IPS-15b (cell line): ENCODE measurements around the gene QTRT2.

ENCODE experiments used
- H3K27me3 ChIP-seq: one replicate; pipeline ENCODE4 v1.6.1; 2013; ENCODE audit warnings: low read length; ENCODE audit not compliant: control insufficient read depth, insufficient read depth
- H3K36me3 ChIP-seq: one replicate; pipeline ENCODE4 v1.6.1; 2013; ENCODE audit warnings: low read length; ENCODE audit not compliant: control insufficient read depth, insufficient read depth
- H3K4me1 ChIP-seq: one replicate; pipeline ENCODE4 v1.6.1; 2013; ENCODE audit warnings: mild to moderate bottlenecking, low read length; ENCODE audit not compliant: control insufficient read depth, insufficient read depth
- H3K4me3 ChIP-seq: one replicate; pipeline ENCODE4 v1.5.1; 2013; ENCODE audit warnings: low read depth, low read length
- H3K9ac ChIP-seq: one replicate; pipeline ENCODE4 v1.6.1; 2013; ENCODE audit warnings: low read depth, mild to moderate bottlenecking, low read length
- H3K9me3 ChIP-seq: one replicate; pipeline ENCODE4 v1.6.1; 2013; ENCODE audit warnings: mild to moderate bottlenecking, low read length; ENCODE audit not compliant: control insufficient read depth, insufficient read depth

Gene QTRT2

DNA sequence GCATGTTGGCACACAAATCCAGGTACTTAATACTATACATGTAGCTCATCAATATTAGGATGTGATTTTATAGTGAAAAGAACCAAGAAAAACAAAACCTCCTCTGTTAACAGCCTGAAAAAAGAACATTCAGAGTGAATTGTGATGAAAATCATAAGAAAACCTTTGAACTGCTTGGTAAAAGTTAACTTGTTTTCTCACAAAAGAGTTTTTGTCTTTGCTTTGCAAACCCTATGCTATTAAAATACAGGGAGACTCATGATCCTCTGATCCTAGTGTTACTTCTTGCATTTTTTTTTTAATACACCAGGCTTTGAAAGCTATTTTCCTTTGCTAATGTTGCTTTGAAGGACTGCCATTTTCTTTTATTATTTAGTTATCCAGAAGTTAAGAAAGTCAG, 23.7 kb downstream of the QTRT2 start:
- peaks cover 23% of the 10 kb centered on the region for H3K36me3 ChIP-seq
- H3K9me3 ChIP-seq, result no peaks in the 10 kb centered on the region
- H3K9ac ChIP-seq, result no peak overlapping the region
- H3K27me3 ChIP-seq, result no peaks in the 10 kb centered on the region
- H3K4me3 ChIP-seq, result no peak overlapping the region
- no peaks in the 10 kb centered on the region for H3K4me1 ChIP-seq

GRCh38 chr3:114081037-114081436, 24.5 kb downstream of the QTRT2 start:
- H3K9me3 ChIP-seq, result no peaks in the 10 kb centered on the region
- no peak overlapping the region for H3K4me3 ChIP-seq
- no peaks in the 10 kb centered on the region for H3K27me3 ChIP-seq
- no peaks in the 10 kb centered on the region for H3K4me1 ChIP-seq
- no peak overlapping the region for H3K9ac ChIP-seq
- H3K36me3 ChIP-seq, result peaks cover 25% of the 10 kb centered on the region

DNA sequence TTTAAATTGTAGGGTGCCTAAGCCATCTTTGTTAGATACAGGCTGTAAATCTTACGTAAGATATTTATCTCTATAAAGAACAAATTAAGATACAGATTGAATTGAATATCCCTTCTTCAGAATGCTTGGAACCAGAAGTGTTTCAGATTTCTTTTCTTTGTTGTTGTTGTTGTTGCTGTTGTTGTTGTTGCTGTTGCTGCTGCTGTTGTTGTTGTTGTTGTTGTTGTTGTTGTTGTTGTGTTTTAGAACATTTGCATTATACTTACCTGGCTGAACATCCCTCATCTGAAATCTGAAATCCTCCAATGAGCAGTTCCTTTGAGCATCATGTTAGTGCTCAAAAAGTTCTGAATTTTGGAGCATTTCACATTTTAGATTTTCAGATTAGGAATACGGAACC, 26.6 kb downstream of the QTRT2 start:
- Histone ChIP-seq H3K4me3 (no peak overlapping the region), H3K9ac (no peak overlapping the region), H3K4me1 (no peaks in the 10 kb centered on the region), H3K27me3 (no peaks in the 10 kb centered on the region), H3K9me3 (no peaks in the 10 kb centered on the region), H3K36me3 (peaks cover 11% of the 10 kb centered on the region)

- Histone ChIP-seq H3K4me3 (no peak overlapping the region), H3K9me3 (no peaks in the 10 kb centered on the region), H3K9ac (no peak overlapping the region), H3K4me1 (peaks cover 2% of the 10 kb centered on the region), H3K36me3 (peaks cover 6% of the 10 kb centered on the region), H3K27me3 (no peaks in the 10 kb centered on the region)
These were observed 29.8 kb downstream of the QTRT2 start for GRCh38 chr3:114086356-114086755.

- Histone ChIP-seq H3K27me3 (no peaks in the 10 kb centered on the region), H3K4me3 (no peak overlapping the region), H3K9me3 (no peaks in the 10 kb centered on the region), H3K4me1 (peaks cover 2% of the 10 kb centered on the region), H3K9ac (no peak overlapping the region), H3K36me3 (peaks cover 6% of the 10 kb centered on the region)
These were observed 33.1 kb downstream of the QTRT2 start for GRCh38 chr3:114089675-114090074.

DNA sequence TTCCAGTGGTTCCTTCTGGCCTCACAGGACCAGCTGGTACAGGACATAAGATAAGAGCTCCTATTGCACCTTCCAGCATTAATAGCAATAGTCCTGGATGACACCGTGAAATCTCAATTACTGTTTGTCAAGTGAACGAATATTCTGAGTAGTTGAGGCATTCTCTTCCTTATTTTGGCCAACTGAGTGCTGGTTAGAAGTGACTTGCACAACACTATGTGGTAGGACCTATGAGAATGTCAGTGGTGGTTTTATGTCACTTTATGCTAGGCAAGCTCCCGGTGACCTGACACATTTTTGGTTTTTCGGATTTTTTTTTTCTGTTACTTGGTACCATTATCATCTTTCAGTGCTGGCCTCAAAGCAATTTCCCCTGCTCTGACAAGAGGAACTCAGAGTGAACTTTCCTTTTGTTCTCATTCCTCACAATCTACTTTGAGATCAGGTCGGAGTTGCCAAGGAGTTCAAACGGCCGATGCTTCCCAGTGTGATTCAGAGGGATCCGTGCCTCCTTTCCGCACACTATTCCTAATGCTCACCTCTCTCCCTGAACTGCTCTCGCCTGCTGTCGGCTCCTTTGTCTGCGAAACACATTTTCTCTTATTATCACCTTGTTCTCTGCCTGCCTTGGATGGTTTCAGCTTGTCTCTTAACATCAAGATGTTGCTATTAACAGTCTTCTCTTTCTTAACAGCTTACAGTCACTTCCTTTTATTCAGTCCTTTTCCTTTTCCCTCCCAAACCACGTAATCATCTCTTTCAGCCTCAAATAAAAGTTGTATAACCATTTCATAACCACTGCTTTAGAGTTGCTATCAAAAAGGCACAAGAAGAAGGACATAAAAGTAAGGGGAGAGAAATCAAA, 35.8 kb downstream of the QTRT2 start:
- H3K4me3 ChIP-seq, result no peak overlapping the region

GRCh38 chr3:114093016-114093380, 36.5 kb downstream of the QTRT2 start:
- no peak overlapping the region for H3K9ac ChIP-seq
- no peak overlapping the region for H3K4me3 ChIP-seq
- no peaks in the 10 kb centered on the region for H3K27me3 ChIP-seq
- H3K9me3 ChIP-seq, result no peaks in the 10 kb centered on the region
- peaks cover 2% of the 10 kb centered on the region for H3K4me1 ChIP-seq
- H3K36me3 ChIP-seq, result no peaks in the 10 kb centered on the region

More for the DNA sequence above, 35.8 kb downstream of the QTRT2 start:
- Histone ChIP-seq H3K9ac (no peak overlapping the region), H3K27me3 (no peaks in the 10 kb centered on the region), H3K36me3 (no peaks in the 10 kb centered on the region), H3K4me1 (peaks cover 2% of the 10 kb centered on the region), H3K9me3 (no peaks in the 10 kb centered on the region)

DNA sequence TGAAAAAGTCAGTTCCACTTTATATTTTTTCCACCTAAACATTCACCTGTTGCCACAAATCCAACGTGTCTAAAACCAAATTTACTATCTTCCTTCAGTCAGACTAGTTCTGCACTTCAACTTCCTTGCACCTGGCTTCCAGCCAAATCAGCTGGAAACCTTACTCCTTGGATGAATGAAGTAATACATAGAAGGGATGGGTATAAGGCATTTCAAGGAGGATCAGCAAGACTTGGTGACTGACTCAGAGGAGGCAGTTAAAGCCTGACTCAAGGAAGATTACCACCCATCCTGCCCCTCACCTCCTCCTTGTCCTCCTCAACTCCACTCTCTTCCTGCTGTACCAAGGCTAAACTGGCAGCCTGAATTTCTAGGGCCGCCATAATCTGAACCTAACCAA, 37.1 kb downstream of the QTRT2 start:
- H3K9ac ChIP-seq, result no peak overlapping the region
- no peaks in the 10 kb centered on the region for H3K36me3 ChIP-seq
- no peak overlapping the region for H3K4me3 ChIP-seq
- no peaks in the 10 kb centered on the region for H3K27me3 ChIP-seq
- peaks cover 2% of the 10 kb centered on the region for H3K4me1 ChIP-seq
- no peaks in the 10 kb centered on the region for H3K9me3 ChIP-seq

- no peaks in the 10 kb centered on the region for H3K4me1 ChIP-seq
- no peaks in the 10 kb centered on the region for H3K27me3 ChIP-seq
- no peaks in the 10 kb centered on the region for H3K36me3 ChIP-seq
- no peak overlapping the region for H3K4me3 ChIP-seq
- no peaks in the 10 kb centered on the region for H3K9me3 ChIP-seq
- H3K9ac ChIP-seq, result no peak overlapping the region
These were observed 39.3 kb downstream of the QTRT2 start for GRCh38 chr3:114095796-114096195.

DNA sequence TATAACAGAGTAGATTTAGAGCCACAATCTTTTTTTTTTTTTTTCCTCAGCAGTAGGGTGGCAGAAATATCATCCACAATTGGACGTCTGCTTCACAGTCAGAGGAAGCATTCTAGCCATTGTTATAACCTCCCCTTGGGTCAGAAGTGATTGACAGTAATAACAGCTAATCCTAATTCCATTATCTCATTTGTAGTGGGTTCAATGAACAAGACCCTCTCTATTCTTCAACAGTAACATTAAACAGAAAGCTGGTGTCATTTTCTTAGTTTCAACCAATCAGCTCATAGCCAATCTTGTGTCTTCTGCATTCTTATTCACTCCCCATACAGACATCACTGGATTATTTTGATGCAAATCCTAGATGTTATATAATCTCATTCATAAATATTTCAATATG, 44.6 kb downstream of the QTRT2 start:
- no peaks in the 10 kb centered on the region for H3K4me1 ChIP-seq
- no peaks in the 10 kb centered on the region for H3K36me3 ChIP-seq
- H3K4me3 ChIP-seq, result no peak overlapping the region
- no peak overlapping the region for H3K9ac ChIP-seq
- no peaks in the 10 kb centered on the region for H3K27me3 ChIP-seq
- H3K9me3 ChIP-seq, result no peaks in the 10 kb centered on the region

DNA sequence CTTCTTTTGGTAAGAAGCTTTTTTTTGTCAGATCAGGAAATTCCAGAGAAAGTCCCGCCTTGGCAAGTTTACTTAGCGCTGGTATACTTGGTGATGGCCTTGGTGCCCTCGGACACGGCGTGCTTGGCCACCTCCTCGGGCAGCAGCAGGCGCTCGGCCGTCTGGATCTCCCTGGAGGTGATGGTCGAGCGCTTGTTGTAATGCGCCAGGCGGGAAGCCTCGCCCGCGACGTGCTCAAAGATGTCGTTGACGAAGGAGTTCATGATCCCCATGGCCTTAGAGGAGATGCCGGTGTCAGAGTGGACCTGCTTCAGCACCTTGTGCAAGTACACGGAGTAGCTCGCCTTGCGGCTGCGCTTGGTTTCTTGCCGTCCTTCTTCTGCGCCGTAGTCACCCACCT, 46.6 kb downstream of the QTRT2 start:
- no peaks in the 10 kb centered on the region for H3K36me3 ChIP-seq
- H3K9me3 ChIP-seq, result no peaks in the 10 kb centered on the region
- no peaks in the 10 kb centered on the region for H3K4me1 ChIP-seq
- no peaks in the 10 kb centered on the region for H3K27me3 ChIP-seq
- no peak overlapping the region for H3K4me3 ChIP-seq
- no peak overlapping the region for H3K9ac ChIP-seq

DNA sequence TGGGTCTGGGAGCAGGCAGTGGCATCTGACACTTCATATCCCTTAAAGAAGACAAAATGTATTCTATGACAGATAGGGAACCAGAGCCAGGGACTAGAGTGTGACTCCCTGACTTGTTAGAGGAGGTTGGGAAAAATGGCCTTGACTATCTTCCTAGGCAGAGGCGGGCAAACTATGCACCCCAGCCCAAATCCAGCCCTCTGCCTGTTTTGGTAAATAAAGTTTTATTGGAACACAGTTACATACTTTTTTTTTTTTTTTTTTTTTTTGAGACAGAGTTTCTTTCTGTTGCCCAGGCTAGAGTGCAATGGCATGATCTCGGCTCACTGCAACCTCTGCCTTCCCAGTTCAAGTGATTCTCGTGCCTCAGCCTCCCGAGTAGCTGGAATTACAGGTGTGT, 47.3 kb downstream of the QTRT2 start:
- Histone ChIP-seq H3K27me3 (no peaks in the 10 kb centered on the region), H3K4me3 (no peak overlapping the region), H3K9me3 (no peaks in the 10 kb centered on the region), H3K36me3 (no peaks in the 10 kb centered on the region), H3K4me1 (no peaks in the 10 kb centered on the region), H3K9ac (no peak overlapping the region)
